Naive B cell (primary cell): ENCODE measurements around the gene ETFDH. TPM values are rescaled to one million over a fixed set of nuclear protein-coding genes. Genes with fewer than 3 reads are reported as not detected.
"Not testable (repeated sequence)": the region's sequence is repeated elsewhere in the genome, so short reads cannot be mapped to it uniquely, and the experiment has no call there.

Source experiments
- ATAC-seq, 2 donors: fragments of 150-1000 bp; cut with Tn5 transposase; 2 replicates each; pipeline ENCODE4 v1.10.0; 2021; ENCODE audit warnings: low read depth in 2 of 2, mild to moderate bottlenecking in 2 of 2, moderate library complexity in 2 of 2
- DNase-seq: peaks from one replicate; pipeline ENCODE4 v3.0.0; 2022
- H3K27ac Mint-ChIP-seq, 6 donors: one replicate each; pipeline ENCODE4 v1.8.0; 2020 to 2022; ENCODE audit warnings: mild to moderate bottlenecking in 6 of 6, mixed read lengths in 6 of 6, moderate library complexity in 5 of 6, inconsistent platforms in 2 of 6
- H3K27me3 Mint-ChIP-seq, 3 donors: one replicate each; pipeline ENCODE4 v1.8.0; 2021 to 2022; ENCODE audit warnings: mixed read lengths in 3 of 3, mild to moderate bottlenecking in 1 of 3
- H3K36me3 Mint-ChIP-seq, 2 donors: one replicate each; pipeline ENCODE4 v1.8.0; 2020 to 2022; ENCODE audit warnings: mixed read lengths in 2 of 2, inconsistent platforms in 1 of 2, mild to moderate bottlenecking in 1 of 2
- H3K4me1 Mint-ChIP-seq, 3 donors: one replicate each; pipeline ENCODE4 v1.8.0; 2020 to 2022; ENCODE audit warnings: mixed read lengths in 3 of 3, inconsistent platforms in 1 of 3, mild to moderate bottlenecking in 1 of 3, moderate library complexity in 1 of 3
- H3K4me3 Mint-ChIP-seq, 8 donors: one replicate each; pipeline ENCODE4 v1.8.0; 2020 to 2022; ENCODE audit warnings: mild to moderate bottlenecking in 8 of 8, mixed read lengths in 8 of 8, moderate library complexity in 8 of 8, inconsistent platforms in 2 of 8
- H3K9me3 Mint-ChIP-seq, 7 donors: one replicate each; pipeline ENCODE4 v1.8.0; 2020 to 2022; ENCODE audit warnings: mixed read lengths in 7 of 7, mild to moderate bottlenecking in 5 of 7, inconsistent platforms in 2 of 7, moderate library complexity in 1 of 7
- polyA plus RNA-seq, 6 donors: library from polyadenylated mRNA; unstranded; fragments of 300-500 nt; fragmentation: Illumina TruSeq; gene quantifications; one replicate each; pipeline ENCODE4 v1.2.3, GENCODE V29; 2021; ENCODE audit warnings: low read depth in 6 of 6

ETFDH gene
- polyA plus RNA-seq, 6 donors from 2014 or later, result 2.1 to 8.0 (median 5.5) TPM

- H3K36me3 Mint-ChIP-seq, ATAC-seq, H3K4me3 Mint-ChIP-seq, DNase-seq, H3K27me3 Mint-ChIP-seq, H3K27ac Mint-ChIP-seq, H3K9me3 Mint-ChIP-seq, H3K4me1 Mint-ChIP-seq: not testable (repeated sequence)
Observed at GRCh38 chr4:158663707-158664625, 8.1 kb upstream of the ETFDH start.

DNA sequence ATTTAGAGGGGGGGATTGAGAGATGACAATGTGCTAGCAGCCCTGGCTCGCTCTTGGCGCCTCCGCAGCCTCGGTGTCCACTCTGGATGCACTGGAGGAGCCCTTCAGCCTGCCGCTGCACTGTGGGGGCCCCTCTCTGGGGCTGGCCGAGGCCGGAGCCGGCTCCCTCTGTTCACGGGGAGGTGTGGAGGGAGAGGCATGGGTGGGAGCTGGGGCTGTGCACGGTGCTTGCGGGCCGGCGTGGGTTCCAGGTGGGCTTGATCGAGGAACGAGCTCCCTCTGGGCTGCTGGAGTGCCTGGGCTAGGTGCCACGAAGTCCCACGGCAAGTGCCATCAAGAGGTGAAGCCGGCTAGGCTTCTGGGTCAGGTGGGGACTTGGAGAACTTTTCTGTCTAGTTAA, 7.3 kb upstream of the ETFDH start:
- peaks cover 0 to 3% (median 0%) of the 10 kb centered on the region in 3 donors for H3K4me1 Mint-ChIP-seq
- ATAC-seq, result no peak
- H3K4me3 Mint-ChIP-seq, result peak overlapping the region in 1 of 8 donors; percentile 12
- H3K36me3 Mint-ChIP-seq, result no peaks in the 10 kb centered on the region
- DNase-seq, result no peak
- H3K27ac Mint-ChIP-seq, result no peak overlapping the region
- no peaks in the 10 kb centered on the region for H3K9me3 Mint-ChIP-seq
- H3K27me3 Mint-ChIP-seq, result peaks cover 0 to 2% (median 2%) of the 10 kb centered on the region in 3 donors

GRCh38 chr4:158666892-158667291, 5.2 kb upstream of the ETFDH start:
- H3K4me1 Mint-ChIP-seq, result peaks cover 6 to 13% (median 8%) of the 10 kb centered on the region in 3 donors
- H3K27me3 Mint-ChIP-seq, result no peaks in the 10 kb centered on the region
- no peak overlapping the region for H3K27ac Mint-ChIP-seq
- no peak for ATAC-seq
- H3K36me3 Mint-ChIP-seq, result no peaks in the 10 kb centered on the region
- DNase-seq, result no peak
- no peaks in the 10 kb centered on the region for H3K9me3 Mint-ChIP-seq
- peak overlapping the region in 1 of 8 donors; percentile 14 for H3K4me3 Mint-ChIP-seq

DNA sequence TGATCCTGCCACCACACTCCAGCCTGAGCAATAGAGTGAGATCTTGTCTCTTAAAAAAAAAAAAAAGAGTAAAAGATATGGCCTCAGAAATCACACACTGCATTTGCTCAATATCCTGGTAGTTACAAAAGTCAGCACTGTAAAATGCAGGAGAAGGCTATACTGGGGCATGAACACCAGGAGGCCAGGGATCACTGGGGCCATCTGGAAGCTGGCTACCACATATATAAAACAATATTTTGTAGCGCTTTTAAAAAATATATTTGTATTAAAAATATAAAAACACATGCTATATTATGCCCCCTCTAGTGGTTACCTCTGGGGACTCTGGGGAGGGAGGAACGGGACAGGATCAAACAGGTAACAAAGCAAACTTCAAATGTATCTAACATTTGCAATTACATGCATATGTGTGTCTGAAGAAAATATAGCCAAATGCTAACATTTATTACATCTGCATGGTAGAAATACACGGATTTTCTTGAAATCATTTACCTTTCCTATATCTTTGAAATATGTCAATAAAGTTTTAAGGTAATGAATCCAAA, 4.4 kb upstream of the ETFDH start:
- H3K36me3 Mint-ChIP-seq, result no peaks in the 10 kb centered on the region
- H3K27me3 Mint-ChIP-seq, result no peaks in the 10 kb centered on the region
- ATAC-seq, result no peak
- H3K27ac Mint-ChIP-seq, result no peak overlapping the region
- no peak overlapping the region for H3K4me3 Mint-ChIP-seq
- H3K4me1 Mint-ChIP-seq, result peaks cover 8 to 20% (median 14%) of the 10 kb centered on the region in 3 donors
- no peaks in the 10 kb centered on the region for H3K9me3 Mint-ChIP-seq
- peak; percentile 2 for DNase-seq

GRCh38 chr4:158669310-158669709, 2.8 kb upstream of the ETFDH start:
- no peak overlapping the region for H3K27ac Mint-ChIP-seq
- no peaks in the 10 kb centered on the region for H3K9me3 Mint-ChIP-seq
- DNase-seq (no peak), ATAC-seq (no peak)
- H3K4me1 Mint-ChIP-seq, result peaks cover 10 to 23% (median 14%) of the 10 kb centered on the region in 3 donors
- H3K27me3 Mint-ChIP-seq, result no peaks in the 10 kb centered on the region
- H3K4me3 Mint-ChIP-seq, result peak overlapping the region in 1 of 8 donors; percentile 74
- no peaks in the 10 kb centered on the region for H3K36me3 Mint-ChIP-seq

DNA sequence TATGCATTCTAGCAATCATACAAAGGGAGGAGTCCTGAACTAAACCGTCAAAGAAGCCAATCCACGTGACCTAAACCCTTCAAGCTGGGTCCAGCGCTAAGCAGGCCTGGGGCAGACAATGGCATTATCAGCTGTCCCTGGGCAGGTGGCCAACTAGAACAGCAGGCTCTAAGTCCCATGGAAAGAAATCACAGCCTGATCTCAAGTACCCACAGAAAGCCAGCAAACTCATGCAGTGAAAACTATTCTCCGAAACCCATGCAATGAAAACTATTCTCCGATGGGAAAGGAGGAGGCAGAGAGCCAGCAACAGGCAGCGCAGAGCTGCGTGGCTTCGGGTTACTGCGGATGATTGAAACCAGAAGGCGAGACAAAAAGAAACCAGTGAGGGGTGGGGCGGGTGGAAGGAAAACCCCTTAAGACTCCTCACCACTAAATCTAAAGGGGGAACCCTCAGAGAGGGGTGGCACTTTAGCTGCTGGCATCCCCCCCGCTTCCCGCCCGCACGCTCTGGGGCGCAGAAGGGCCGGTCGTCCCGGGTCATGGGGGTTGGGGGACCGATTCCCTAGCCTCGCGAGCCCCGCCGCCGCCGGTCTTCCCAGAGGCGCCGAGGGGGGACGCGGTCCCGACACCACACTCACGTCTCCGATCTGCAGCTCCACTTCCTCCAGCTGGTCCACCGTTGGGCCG, 976 bp upstream of the ETFDH start:
- no peaks in the 10 kb centered on the region for H3K27me3 Mint-ChIP-seq
- peaks cover 10 to 23% (median 14%) of the 10 kb centered on the region in 3 donors for H3K4me1 Mint-ChIP-seq
- peak; percentile 70 for DNase-seq
- no peaks in the 10 kb centered on the region for H3K36me3 Mint-ChIP-seq
- ATAC-seq, result peak; percentile 44 to 50
- no peaks in the 10 kb centered on the region for H3K9me3 Mint-ChIP-seq
- H3K27ac Mint-ChIP-seq, result peak overlapping the region; percentile 88 to 98 (median 96)
- H3K4me3 Mint-ChIP-seq, result peak overlapping the region; percentile 84 to 99 (median 94)

GRCh38 chr4:158671665-158671914, 506 bp upstream of the ETFDH start, which contains the start of gene C4orf46:
Gene C4orf46, minus strand, starts transcription at chr4:158671887. Its CDS starts 86 bp downstream, at chr4:158671801.
- no peaks in the 10 kb centered on the region for H3K36me3 Mint-ChIP-seq
- no peak for DNase-seq
- peak within 1 kb of the TSS; percentile 84 to 99 (median 94) for H3K4me3 Mint-ChIP-seq
- H3K27me3 Mint-ChIP-seq, result no peaks in the 10 kb centered on the region
- H3K4me1 Mint-ChIP-seq, result peaks cover 10 to 23% (median 14%) of the 10 kb centered on the region in 3 donors
- peak within 1 kb of the TSS; percentile 88 to 98 (median 98) for H3K27ac Mint-ChIP-seq
- ATAC-seq, result no peak
- H3K9me3 Mint-ChIP-seq, result no peaks in the 10 kb centered on the region

DNA sequence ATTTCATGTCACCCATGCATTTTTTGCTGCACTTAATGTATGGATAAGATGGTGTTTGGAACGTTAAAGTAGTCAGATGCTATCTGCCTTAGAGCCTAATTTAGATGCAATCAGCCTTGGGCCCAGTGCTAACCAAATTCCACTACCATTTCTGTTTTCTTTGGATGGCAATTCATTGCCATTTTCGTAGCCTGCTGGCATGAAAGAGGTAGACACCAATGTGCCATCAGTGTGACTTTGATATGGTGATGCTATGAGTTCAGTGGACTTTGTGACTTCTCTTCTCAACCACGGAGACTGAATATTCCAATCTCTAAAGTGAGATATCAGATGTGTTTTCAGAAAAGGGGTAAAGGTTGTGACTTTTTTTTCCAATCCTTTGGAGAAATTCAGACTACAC, 1.5 kb downstream of the ETFDH start:
- H3K27ac Mint-ChIP-seq, result peak overlapping the region in 1 of 6 donors; percentile 14

DNA sequence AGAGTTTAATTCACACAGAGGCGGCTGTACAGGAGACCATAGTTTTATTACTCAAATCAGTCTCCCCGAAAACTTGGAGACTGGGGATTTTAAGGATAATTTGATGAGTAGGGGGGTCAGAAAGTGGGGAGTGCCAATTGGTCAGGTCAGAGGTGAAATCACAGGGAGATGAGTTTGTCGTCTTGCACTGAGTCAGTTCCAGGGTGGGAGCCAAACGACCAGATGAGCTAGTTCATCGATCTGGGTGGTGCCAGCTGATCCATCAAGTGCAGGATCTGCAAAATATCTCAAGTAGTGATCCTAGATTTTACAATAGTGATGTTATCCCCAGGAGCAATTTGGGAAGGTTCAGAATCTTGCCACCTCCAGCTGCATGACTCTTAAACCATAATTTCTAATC, 4.0 kb downstream of the ETFDH start:
- DNase-seq (no peak), ATAC-seq (no peak)
- H3K4me3 Mint-ChIP-seq, result no peak overlapping the region
- no peaks in the 10 kb centered on the region for H3K27me3 Mint-ChIP-seq
- peaks cover 4 to 14% (median 8%) of the 10 kb centered on the region in 3 donors for H3K4me1 Mint-ChIP-seq
- no peaks in the 10 kb centered on the region for H3K9me3 Mint-ChIP-seq
- no peaks in the 10 kb centered on the region for H3K36me3 Mint-ChIP-seq
- no peak overlapping the region for H3K27ac Mint-ChIP-seq

More for the DNA sequence above, 1.5 kb downstream of the ETFDH start:
- H3K27me3 Mint-ChIP-seq, result no peaks in the 10 kb centered on the region
- ATAC-seq, result no peak
- H3K9me3 Mint-ChIP-seq, result no peaks in the 10 kb centered on the region
- peak overlapping the region in 3 of 8 donors; percentile 9 to 63 (median 32) for H3K4me3 Mint-ChIP-seq
- DNase-seq, result no peak
- peaks cover 10 to 23% (median 14%) of the 10 kb centered on the region in 3 donors for H3K4me1 Mint-ChIP-seq
- H3K36me3 Mint-ChIP-seq, result no peaks in the 10 kb centered on the region

GRCh38 chr4:158678767-158679166, 6.7 kb downstream of the ETFDH start:
- Mint-ChIP-seq H3K27ac (no peak overlapping the region), H3K4me3 (no peak overlapping the region), H3K27me3 (no peaks in the 10 kb centered on the region), H3K36me3 (no peaks in the 10 kb centered on the region), H3K4me1 (no peaks in the 10 kb centered on the region), H3K9me3 (no peaks in the 10 kb centered on the region)
- ATAC-seq, result no peak
- DNase-seq, result no peak

DNA sequence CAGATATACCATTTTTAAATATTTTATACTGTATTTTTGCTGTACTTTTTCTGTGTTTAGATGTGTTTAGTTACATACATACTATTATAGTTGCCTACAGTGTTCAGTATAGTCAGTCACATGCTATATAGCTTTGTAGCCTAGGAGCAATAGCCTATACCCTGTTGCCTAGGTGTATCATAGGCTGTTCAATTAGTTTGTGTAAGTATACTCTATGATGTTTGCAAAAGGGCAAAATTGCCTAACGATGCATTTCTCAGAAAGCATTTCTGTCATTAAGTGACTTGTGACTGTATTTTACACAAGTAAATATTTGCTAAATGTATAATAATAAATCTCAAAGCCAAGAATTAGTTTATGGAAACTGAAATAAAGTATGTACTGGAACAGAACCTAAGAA, 9.5 kb downstream of the ETFDH start:
- no peaks in the 10 kb centered on the region for H3K27me3 Mint-ChIP-seq
- peaks cover 9 to 12% of the 10 kb centered on the region in 2 donors for H3K36me3 Mint-ChIP-seq
- no peaks in the 10 kb centered on the region for H3K4me1 Mint-ChIP-seq
- no peaks in the 10 kb centered on the region for H3K9me3 Mint-ChIP-seq
- DNase-seq (no peak), ATAC-seq (no peak)
- H3K27ac Mint-ChIP-seq, result no peak overlapping the region
- H3K4me3 Mint-ChIP-seq, result no peak overlapping the region

DNA sequence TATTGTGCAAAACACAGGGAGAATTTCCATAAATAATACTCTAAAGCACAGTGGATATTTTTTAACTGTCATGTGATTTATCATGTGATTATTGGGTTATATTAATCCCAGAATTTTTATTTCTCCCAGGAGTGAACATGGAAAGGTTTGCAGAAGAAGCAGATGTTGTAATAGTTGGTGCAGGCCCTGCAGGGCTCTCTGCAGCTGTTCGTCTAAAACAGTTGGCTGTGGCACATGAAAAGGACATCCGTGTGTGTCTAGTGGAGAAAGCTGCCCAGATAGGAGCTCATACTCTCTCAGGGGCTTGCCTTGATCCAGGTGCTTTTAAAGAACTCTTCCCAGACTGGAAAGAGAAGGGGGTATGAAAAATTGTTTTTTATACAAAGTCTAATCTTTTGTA, 10.0 kb downstream of the ETFDH start:
- H3K4me1 Mint-ChIP-seq, result no peaks in the 10 kb centered on the region
- no peak overlapping the region for H3K4me3 Mint-ChIP-seq
- no peaks in the 10 kb centered on the region for H3K9me3 Mint-ChIP-seq
- peaks cover 9 to 13% of the 10 kb centered on the region in 2 donors for H3K36me3 Mint-ChIP-seq
- DNase-seq (no peak), ATAC-seq (no peak)
- no peaks in the 10 kb centered on the region for H3K27me3 Mint-ChIP-seq
- no peak overlapping the region for H3K27ac Mint-ChIP-seq

- Mint-ChIP-seq H3K9me3 (no peaks in the 10 kb centered on the region), H3K27ac (no peak overlapping the region), H3K27me3 (no peaks in the 10 kb centered on the region), H3K4me1 (no peaks in the 10 kb centered on the region), H3K36me3 (peaks cover 9 to 17% of the 10 kb centered on the region in 2 donors), H3K4me3 (no peak overlapping the region)
- DNase-seq (no peak), ATAC-seq (no peak)
Observed at GRCh38 chr4:158688813-158689212, 16.7 kb downstream of the ETFDH start.

- H3K4me3 Mint-ChIP-seq, result no peak overlapping the region
- DNase-seq (no peak), ATAC-seq (no peak)
- H3K27me3 Mint-ChIP-seq, result no peaks in the 10 kb centered on the region
- H3K27ac Mint-ChIP-seq, result no peak overlapping the region
- no peaks in the 10 kb centered on the region for H3K4me1 Mint-ChIP-seq
- peaks cover 6 to 17% of the 10 kb centered on the region in 2 donors for H3K36me3 Mint-ChIP-seq
- no peaks in the 10 kb centered on the region for H3K9me3 Mint-ChIP-seq
Observed at GRCh38 chr4:158704274-158704673, 32.2 kb downstream of the ETFDH start.
